ENCODE results near the gene ZNF652.
"Not testable (repeated sequence)": the region's sequence is repeated elsewhere in the genome, so short reads cannot be mapped to it uniquely, and the experiment has no call there.

GRCh38 chr17:49261540-49261939 lies 100.5 kb downstream of the ZNF652 start:
- TF ChIP-seq MAX (IDR thresholded peaks at IDR 0.05; ENCODE audit: low read depth); ELF1 (IDR thresholded peaks at IDR 0.05): not testable (repeated sequence)
